ENCODE measurements around the gene TMEM147.

Gene TMEM147

GRCh38 chr19:35512831-35513627 is 32.4 kb upstream of the TMEM147 start:
- peaks cover 15% of the 10 kb centered on the region for H3K4me1 ChIP-seq (ENCODE audit: control insufficient read depth, insufficient read depth, low read length)
- H3K27ac ChIP-seq (ENCODE audit: extremely low read depth, low read depth, low read length): peak overlapping the region; percentile 9; the same call in 1 of the 2 replicates
- peaks cover 0 to 6% of the 10 kb centered on the region in 2 experiments; a peak in 1 of 3 replicates for H3K36me3 ChIP-seq (ENCODE audit: control insufficient read depth in 2 of 2, insufficient read depth in 1 of 2, low read length in 2 of 2)
- POLR2A ChIA-PET: no interaction called here
- H3K4me3 ChIP-seq (ENCODE audit: low read depth, low read length): no peak overlapping the region
- CTCF ChIA-PET: interaction anchor here (0.7 to 5.5 kb wide), 4 partner anchors 18 to 873 kb away, joined by 3 to 53 read pairs (median 4); no protein-coding TSS in a partner anchor
- H3K9me3 ChIP-seq (ENCODE audit: control insufficient read depth, insufficient read depth, low read depth, low read length): no peaks in the 10 kb centered on the region; the same call in 1 of the 2 replicates
- TF ChIP-seq EGR2 (tag by site-specific recombination; IDR thresholded peaks at IDR 0.05; ENCODE audit: low read depth) (peak; percentile 66; the same call in 1 of the 2 replicates), ZNF571 (tag by site-specific recombination; IDR thresholded peaks at IDR 0.05) (no peak), ZNF549 (tag by site-specific recombination; IDR thresholded peaks at IDR 0.05) (no peak), ZNF23 (tag by site-specific recombination; IDR thresholded peaks at IDR 0.05; ENCODE audit: borderline replicate concordance) (no peak), HIC1 (tag by site-specific recombination; IDR thresholded peaks at IDR 0.05) (peak; percentile 57; the same call in 1 of the 2 replicates), OVOL3 (tag by site-specific recombination; IDR thresholded peaks at IDR 0.05) (no peak), ZNF155 (tag by site-specific recombination; IDR thresholded peaks at IDR 0.05) (no peak), ZBTB20 (tag by site-specific recombination; IDR thresholded peaks at IDR 0.05) (peak; percentile 42; the same call in 1 of the 2 replicates), ZNF629 (tag by site-specific recombination; IDR thresholded peaks at IDR 0.05) (no peak), ZNF621 (tag by site-specific recombination; IDR thresholded peaks at IDR 0.05) (no peak), ZNF148 (tag by site-specific recombination; IDR thresholded peaks at IDR 0.05; ENCODE audit: borderline replicate concordance) (0 out of 2 replicates have a peak, but pooled peaks have one; percentile 48), ZXDB (tag by site-specific recombination; IDR thresholded peaks at IDR 0.05) (no peak), WT1 (tag by site-specific recombination; IDR thresholded peaks at IDR 0.05) (0 out of 2 replicates have a peak, but pooled peaks have one; percentile 33), ZIC2 (tag by site-specific recombination; IDR thresholded peaks at IDR 0.05) (peak; percentile 74), AEBP2 (tag by site-specific recombination; IDR thresholded peaks at IDR 0.05; ENCODE audit: borderline replicate concordance) (no peak), ZNF311 (tag by site-specific recombination; IDR thresholded peaks at IDR 0.05; ENCODE audit: borderline replicate concordance) (no peak), TRIM28 (IDR thresholded peaks at IDR 0.05; ENCODE audit: borderline replicate concordance, low read length) (no peak), HOXC10 (CRISPR knock-in tag; IDR thresholded peaks at IDR 0.05) (no peak), GLIS2 (tag by site-specific recombination; IDR thresholded peaks at IDR 0.05) (peak; percentile 59), ZNF585B (tag by site-specific recombination; IDR thresholded peaks at IDR 0.05) (no peak), ZBTB49 (tag by site-specific recombination; IDR thresholded peaks at IDR 0.05; ENCODE audit: low read depth) (no peak), REST (tag by site-specific recombination; IDR thresholded peaks at IDR 0.05) (no peak), ZNF473 (tag by site-specific recombination; IDR thresholded peaks at IDR 0.05) (peak; percentile 16; the same call in 1 of the 2 replicates), ZNF555 (tag by site-specific recombination; conservative IDR thresholded peaks at IDR 0.05) (no peak)

All from HEK293 (cell line).